Activated CD8-positive, alpha-beta memory T cell treated with anti-CD3 and anti-CD28 coated beads for 36 hours (primary cell): ENCODE data around the gene AP1S1. TPM values are rescaled to one million over a fixed set of nuclear protein-coding genes. Genes with fewer than 3 reads are reported as not detected.
"Not testable (repeated sequence)": the region's sequence is repeated elsewhere in the genome, so short reads cannot be mapped to it uniquely, and the experiment has no call there.

Source experiments
- CTCF ChIA-PET: fragments of 350-600 bp; sonication (Branson Sonifier 250); formaldehyde crosslinking; loops from one replicate; lab custom pipeline; 2021; ENCODE audit warnings: antibody characterized with exemption; lab: Charles Lee
- POLR2A ChIA-PET: fragments of 350-600 bp; sonication (Branson Sonifier 250); formaldehyde crosslinking; loops from one replicate; lab custom pipeline; 2021; ENCODE audit warnings: antibody characterized with exemption; lab: Charles Lee
- total RNA-seq, 2 experiments: library from RNA; stranded (reverse); gene quantifications; one replicate each; pipeline ENCODE4 v1.2.3, GENCODE V29; 2021

Gene AP1S1
- total RNA-seq, 2 experiments from 2014 or later, result 42.7 to 45.0 TPM

DNA sequence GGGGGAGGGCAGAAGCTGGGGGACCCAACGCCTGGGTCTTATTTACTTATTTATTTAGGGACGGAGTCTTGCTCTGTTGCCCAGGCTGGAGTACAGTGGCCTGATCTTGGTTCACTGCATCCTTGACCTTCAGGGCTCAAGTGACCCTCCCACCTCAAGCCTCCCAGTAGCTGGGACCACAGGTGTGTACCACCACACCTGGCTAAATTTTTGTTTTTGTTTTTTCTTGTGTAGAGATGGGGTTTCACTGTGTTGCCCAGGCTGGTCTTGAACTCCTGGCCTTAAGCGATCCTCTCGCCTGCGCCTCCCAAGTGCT lies 48.3 kb downstream of the AP1S1 start:
- ChIA-PET CTCF (interaction anchor here (1.2 to 1.4 kb wide), 2 partner anchors 15 to 81 kb away, joined by 3 to 5 read pairs; partner anchors contain the start of genes PLOD3 and ZNHIT1), POLR2A (interaction anchor here (0.5 to 0.6 kb wide), 2 partner anchors 17 to 311 kb away, joined by 4 to 5 read pairs; no protein-coding TSS in a partner anchor)

DNA sequence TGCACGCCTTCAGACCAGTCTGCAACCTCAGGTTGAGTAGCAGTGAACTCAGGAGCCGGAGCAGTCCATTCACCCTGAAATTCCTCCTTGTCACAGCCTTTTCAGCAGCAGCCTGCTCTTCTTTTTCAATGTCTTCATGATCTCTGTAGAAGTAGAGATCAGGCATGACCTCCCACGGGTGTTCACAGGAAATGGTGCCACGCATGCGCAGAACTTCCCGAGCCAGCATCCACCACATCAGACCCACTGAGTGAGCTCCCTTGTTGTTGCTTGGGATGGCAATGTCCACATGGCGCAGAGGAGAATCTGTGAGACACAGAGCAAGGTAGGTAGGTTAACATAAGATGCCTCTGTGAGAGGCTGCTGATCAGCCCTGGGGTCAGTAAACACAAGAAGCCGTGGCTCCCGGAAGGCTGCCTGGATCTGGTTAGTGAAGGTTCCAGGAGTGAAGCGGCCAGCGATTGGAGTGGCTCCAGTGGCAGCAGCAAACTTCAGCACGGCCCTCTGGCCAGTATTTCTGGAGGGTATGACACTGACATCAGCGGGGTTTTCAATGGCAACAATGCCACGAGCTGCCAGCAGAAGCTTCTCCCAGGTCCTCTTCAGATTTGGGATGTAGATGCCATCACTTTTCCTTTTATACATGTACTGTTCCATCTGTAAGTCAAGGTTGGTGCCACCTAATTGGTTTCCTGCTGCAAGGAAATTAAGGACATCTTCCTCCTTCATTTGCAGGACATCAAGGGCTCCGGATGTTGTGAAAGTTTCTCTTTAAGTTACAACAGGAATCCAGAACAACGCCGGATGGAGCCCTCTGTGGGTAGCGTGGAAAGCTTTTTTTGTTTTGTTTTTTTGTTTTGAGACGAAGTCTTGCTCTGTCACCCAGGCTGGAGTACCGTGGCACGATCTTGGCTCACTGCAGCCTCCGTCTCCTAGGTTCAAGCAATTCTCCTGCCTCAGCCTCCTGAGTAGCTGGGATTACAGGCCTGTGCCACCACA lies 49.8 kb downstream of the AP1S1 start:
- CTCF ChIA-PET, result interaction anchor here (2.1 kb wide), 1 partner anchor 11 kb away, joined by 6 read pairs; no protein-coding TSS in a partner anchor
- POLR2A ChIA-PET, result not testable (repeated sequence)

GRCh38 chr7:101205901-101206664 lies 51.8 kb downstream of the AP1S1 start:
- CTCF ChIA-PET, result no interaction called here
- POLR2A ChIA-PET, result interaction anchor here (0.6 kb wide), 1 partner anchor 40 kb away, joined by 3 read pairs; no protein-coding TSS in a partner anchor

DNA sequence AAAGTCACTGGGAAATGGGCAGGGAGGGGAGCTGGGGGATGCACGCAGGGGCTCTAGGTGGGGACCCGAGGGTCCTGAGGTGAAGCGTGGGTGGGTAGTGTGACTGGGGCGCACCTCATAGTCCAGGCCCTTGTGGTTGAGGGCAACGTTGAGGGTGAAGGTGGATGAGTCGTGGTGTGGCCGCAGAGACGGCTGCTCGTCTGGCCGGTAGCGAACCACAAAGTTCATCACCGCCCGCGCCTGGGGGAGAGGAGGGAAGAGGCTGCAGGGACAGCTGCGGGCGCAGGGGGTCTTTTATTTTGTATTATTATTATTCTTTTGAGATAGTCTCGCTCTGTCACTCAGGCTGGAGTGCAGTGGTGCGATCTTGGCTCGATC lies 52.4 kb downstream of the AP1S1 start:
- ChIA-PET POLR2A (interaction anchor here (0.6 kb wide), 1 partner anchor 20 kb away, joined by 13 read pairs; no protein-coding TSS in a partner anchor), CTCF (no interaction called here)

- CTCF ChIA-PET, result no interaction called here
- POLR2A ChIA-PET, result interaction anchor here (0.6 to 0.7 kb wide), 2 partner anchors 20 to 21 kb away, joined by 4 to 13 read pairs; no protein-coding TSS in a partner anchor
These were observed 53.2 kb downstream of the AP1S1 start for GRCh38 chr7:101207459-101207858.

- CTCF ChIA-PET, result no interaction called here
These were observed 54.5 kb downstream of the AP1S1 start for GRCh38 chr7:101208794-101209193.

GRCh38 chr7:101210143-101210542 lies 55.9 kb downstream of the AP1S1 start:
- POLR2A ChIA-PET, result interaction anchor here (0.5 kb wide), 1 partner anchor 31 kb away, joined by 3 read pairs; no protein-coding TSS in a partner anchor
- CTCF ChIA-PET, result interaction anchor here (0.6 kb wide), 1 partner anchor 59 kb away, joined by 3 read pairs; no protein-coding TSS in a partner anchor

More at GRCh38 chr7:101208794-101209193, 54.5 kb downstream of the AP1S1 start:
- POLR2A ChIA-PET, result no interaction called here

Other genes with a start within 250 kb of the AP1S1 start
- under 1 TPM in 1 of 2 experiments, not detected in 1; 0.23 TPM for gene MUC3A, start 204.9 kb upstream of the AP1S1 start, total RNA-seq
- under 1 TPM in 1 of 2 experiments, not detected in 1; 0.44 TPM for gene MUC12, start 184.9 kb upstream of the AP1S1 start, total RNA-seq
- not detected for gene MUC17, start 134.4 kb upstream of the AP1S1 start, total RNA-seq
- gene TRIM56, start 69.0 kb upstream of the AP1S1 start, total RNA-seq, result 10 to 100 TPM; 28.5 to 28.8 TPM
- under 1 TPM; 0.17 to 0.19 TPM for gene SERPINE1, start 27.4 kb upstream of the AP1S1 start, total RNA-seq
- gene VGF, start 11.1 kb downstream of the AP1S1 start, total RNA-seq, result under 1 TPM; 0.08 to 0.17 TPM
- not detected for gene NAT16, start 25.8 kb downstream of the AP1S1 start, total RNA-seq
- gene MOGAT3, start 46.6 kb downstream of the AP1S1 start, total RNA-seq, result not detected
- 10 to 100 TPM; 45.7 to 47.1 TPM for gene PLOD3, start 63.1 kb downstream of the AP1S1 start, total RNA-seq
- 10 to 100 TPM; 46.7 to 52.7 TPM for gene ZNHIT1, start 63.7 kb downstream of the AP1S1 start, total RNA-seq
- 10 to 100 TPM; 17.6 to 18.8 TPM for gene CLDN15, start 83.3 kb downstream of the AP1S1 start, total RNA-seq
- 100 to 1,000 TPM; 128 to 129 TPM for gene FIS1, start 90.6 kb downstream of the AP1S1 start, total RNA-seq
- gene IFT22, start 167.3 kb downstream of the AP1S1 start, total RNA-seq, result 10 to 100 TPM; 10.5 to 11.6 TPM
- gene COL26A1, start 208.4 kb downstream of the AP1S1 start, total RNA-seq, result not detected